Neural cell (in vitro differentiated cells): ENCODE results near the gene KCNIP4. TPM values are rescaled to one million over a fixed set of nuclear protein-coding genes. Genes with fewer than 3 reads are reported as not detected.

ENCODE experiments used
- H2AFZ ChIP-seq: fragments of 200-600, 300-800 bp; sonication (generic), shearing (Covaris generic); 2 replicates; pipeline ENCODE4 v1.6.0; 2014; ENCODE audit warnings: low read depth, mild to moderate bottlenecking, antibody characterized with exemption, low read length, moderate library complexity
- H3F3A ChIP-seq: fragments of 200-600 bp; shearing (Covaris generic); 2 replicates; pipeline ENCODE4 v1.6.1; 2016; ENCODE audit warnings: mild to moderate bottlenecking, moderate library complexity, mixed read lengths, antibody characterized with exemption, low read length; ENCODE audit not compliant: insufficient read depth, poor library complexity, severe bottlenecking
- H3K27ac ChIP-seq: fragments of 200-600, 300-800 bp; sonication (generic), shearing (Covaris generic); 2 replicates; pipeline ENCODE4 v1.5.1; 2014; ENCODE audit warnings: mild to moderate bottlenecking, low read length, moderate library complexity
- H3K27me3 ChIP-seq: fragments of 300-800, 200-600 bp; sonication (generic), shearing (Covaris generic); 2 replicates; pipeline ENCODE4 v1.6.0; 2014; ENCODE audit warnings: mild to moderate bottlenecking, low read depth, low read length, moderate library complexity; ENCODE audit not compliant: insufficient read depth
- H3K36me3 ChIP-seq: fragments of 300-800, 200-600 bp; sonication (generic), shearing (Covaris generic); 2 replicates; pipeline ENCODE4 v1.5.1; 2014; ENCODE audit warnings: mild to moderate bottlenecking, antibody characterized with exemption, low read length, moderate library complexity; ENCODE audit not compliant: insufficient read depth
- H3K4me2 ChIP-seq: fragments of 300-800, 200-600 bp; sonication (generic), shearing (Covaris generic); 2 replicates; pipeline ENCODE4 v1.6.0; 2014; ENCODE audit warnings: mild to moderate bottlenecking, low read length
- H3K4me3 ChIP-seq: fragments of 300-800, 200-600 bp; sonication (generic), shearing (Covaris generic); 2 replicates; pipeline ENCODE4 v1.5.1; 2014; ENCODE audit warnings: mild to moderate bottlenecking, low read length, moderate library complexity
- H3K79me2 ChIP-seq: fragments of 200-600 bp; shearing (Covaris generic); replicated peaks from 2 replicates; pipeline ENCODE4 v1.6.0; 2014; ENCODE audit warnings: mild to moderate bottlenecking, low read length, moderate library complexity; ENCODE audit not compliant: insufficient read depth
- H3K9ac ChIP-seq: fragments of 300-800, 200-600 bp; sonication (generic), shearing (Covaris generic); 2 replicates; pipeline ENCODE4 v1.6.1; 2016; ENCODE audit warnings: mild to moderate bottlenecking, low read length, mixed read lengths
- H3K9me2 ChIP-seq: fragments of 200-600 bp; shearing (Covaris generic); 2 replicates; pipeline ENCODE4 v1.6.1; 2016; ENCODE audit warnings: mild to moderate bottlenecking, low read length, mixed read lengths; ENCODE audit not compliant: insufficient read depth
- H3K9me3 ChIP-seq: fragments of 200-600, 300-800 bp; sonication (generic), shearing (Covaris generic); 2 replicates; pipeline ENCODE4 v1.6.1; 2016; ENCODE audit warnings: mild to moderate bottlenecking, mixed run types, low read length, moderate library complexity, mixed read lengths
- H4K20me1 ChIP-seq: fragments of 200-600 bp; shearing (Covaris generic); 2 replicates; pipeline ENCODE4 v1.6.1; 2016; ENCODE audit warnings: mild to moderate bottlenecking, mixed run types; ENCODE audit not compliant: insufficient read depth
- CTCF ChIP-seq: fragments of 450-650 bp; IDR thresholded peaks from 2 replicates; pipeline ENCODE4 v1.5.1; 2014; ENCODE audit warnings: antibody characterized with exemption, mild to moderate bottlenecking, moderate library complexity; ENCODE audit not compliant: poor library complexity, severe bottlenecking
- EP300 ChIP-seq: fragments of 450-650 bp; conservative IDR thresholded peaks from 2 replicates; pipeline ENCODE4 v1.6.1; 2014; ENCODE audit warnings: antibody characterized with exemption, mild to moderate bottlenecking, moderate library complexity; ENCODE audit not compliant: poor library complexity, severe bottlenecking
- EZH2 ChIP-seq: fragments of 200-600, 300-800 bp; shearing (Covaris generic), sonication (generic); IDR thresholded peaks from 2 replicates; pipeline ENCODE4 v1.6.1; 2014; ENCODE audit warnings: antibody characterized with exemption, low read length, borderline replicate concordance, mild to moderate bottlenecking; ENCODE audit not compliant: insufficient read depth, poor library complexity, severe bottlenecking
- MXI1 ChIP-seq: fragments of 450-650 bp; conservative IDR thresholded peaks from 2 replicates; pipeline ENCODE4 v1.6.1; 2014; ENCODE audit warnings: antibody characterized with exemption, mild to moderate bottlenecking; ENCODE audit not compliant: poor library complexity, severe bottlenecking
- POLR2AphosphoS5 ChIP-seq: IDR thresholded peaks from 2 replicates; pipeline ENCODE4 v1.6.1; 2012
- RAD21 ChIP-seq: fragments of 450-650 bp; conservative IDR thresholded peaks from 2 replicates; pipeline ENCODE4 v1.6.1; 2014; ENCODE audit warnings: antibody characterized with exemption, mild to moderate bottlenecking, moderate library complexity
- REST ChIP-seq: IDR thresholded peaks from 2 replicates; pipeline ENCODE4 v1.6.1; 2012; ENCODE audit warnings: borderline replicate concordance
- SMC3 ChIP-seq: fragments of 450-650 bp; conservative IDR thresholded peaks from 2 replicates; pipeline ENCODE4 v1.6.1; 2014; ENCODE audit warnings: antibody characterized with exemption, mild to moderate bottlenecking, moderate library complexity; ENCODE audit not compliant: poor library complexity
- TAF1 ChIP-seq: IDR thresholded peaks from 2 replicates; pipeline ENCODE4 v1.6.1; 2012; ENCODE audit warnings: low read depth
- polyA plus RNA-seq: library from polyadenylated mRNA; depleted of rRNA; stranded (reverse); fragments of >200 nt; gene quantifications from 2 replicates; pipeline ENCODE4 v1.2.3, GENCODE V29; 2014

The KCNIP4 gene
- polyA plus RNA-seq, 1 donor from 2014 or later: 22.8 TPM

- H3K9me3 ChIP-seq: no peaks in the 10 kb centered on the region
- no peak overlapping the region for H3K4me2 ChIP-seq
- H4K20me1 ChIP-seq: no peaks in the 10 kb centered on the region
These were observed 478.9 kb downstream of the KCNIP4 start for GRCh38 chr4:21469438-21470300.

More at GRCh38 chr4:21469438-21470300, 478.9 kb downstream of the KCNIP4 start:
- TF ChIP-seq REST (no peak), POLR2AphosphoS5 (no peak), EP300 (no peak), SMC3 (peak; percentile 83), EZH2 (no peak), TAF1 (no peak), CTCF (peak; percentile 81), MXI1 (no peak), RAD21 (peak; percentile 86)
- Histone ChIP-seq H3K27ac (no peak overlapping the region), H3K79me2 (no peaks in the 10 kb centered on the region), H3K36me3 (no peaks in the 10 kb centered on the region), H3K4me3 (no peak overlapping the region), H2AFZ (no peak overlapping the region), H3F3A (peaks cover 3% of the 10 kb centered on the region), H3K9ac (no peak overlapping the region), H3K27me3 (no peaks in the 10 kb centered on the region), H3K9me2 (no peaks in the 10 kb centered on the region)
